Measurements from ENCODE around the gene PRSS16.
"Not testable (repeated sequence)": the region's sequence is repeated elsewhere in the genome, so short reads cannot be mapped to it uniquely, and the experiment has no call there.

PRSS16 gene

GRCh38 chr6:27250277-27251111 is 3.0 kb downstream of the PRSS16 start:
- Histone ChIP-seq H3K9me3 (ENCODE audit: control insufficient read depth in 1 of 2, low read length in 2 of 2) (no peaks in the 10 kb centered on the region), H3K36me3 (ENCODE audit: control insufficient read depth in 1 of 2, insufficient read depth in 2 of 2, low read length in 2 of 2) (no peaks in the 10 kb centered on the region), H3K4me1 (ENCODE audit: control insufficient read depth in 1 of 2, insufficient read depth in 2 of 2, low read length in 2 of 2) (peaks cover 0 to 12% of the 10 kb centered on the region in 2 donors), H3K27me3 (ENCODE audit: low read depth, low read length) (peaks cover 22% of the 10 kb centered on the region), H3K27ac (ENCODE audit: low read length) (no peak overlapping the region), H3K4me3 (ENCODE audit: low read depth in 1 of 2, low read length in 2 of 2) (peak overlapping the region; percentile 63 to 66)

GRCh38 chr6:27251112-27251605 is 3.7 kb downstream of the PRSS16 start:
- no peak overlapping the region for H3K27ac ChIP-seq (ENCODE audit: low read length)
- H3K4me3 ChIP-seq (ENCODE audit: low read depth in 1 of 2, low read length in 2 of 2): peak overlapping the region; percentile 63 to 66
- H3K27me3 ChIP-seq (ENCODE audit: low read depth, low read length): peaks cover 22% of the 10 kb centered on the region
- no peaks in the 10 kb centered on the region for H3K9me3 ChIP-seq (ENCODE audit: control insufficient read depth in 1 of 2, low read length in 2 of 2)
- peaks cover 0 to 12% of the 10 kb centered on the region in 2 donors for H3K4me1 ChIP-seq (ENCODE audit: control insufficient read depth in 1 of 2, insufficient read depth in 2 of 2, low read length in 2 of 2)
- H3K36me3 ChIP-seq (ENCODE audit: control insufficient read depth in 1 of 2, insufficient read depth in 2 of 2, low read length in 2 of 2): no peaks in the 10 kb centered on the region

GRCh38 chr6:27251606-27252251 is 4.2 kb downstream of the PRSS16 start:
- no peaks in the 10 kb centered on the region for H3K36me3 ChIP-seq (ENCODE audit: control insufficient read depth in 1 of 2, insufficient read depth in 2 of 2, low read length in 2 of 2)
- H3K27me3 ChIP-seq (ENCODE audit: low read depth, low read length): peaks cover 22% of the 10 kb centered on the region
- peak overlapping the region; percentile 42 to 66 for H3K4me3 ChIP-seq (ENCODE audit: low read depth in 1 of 2, low read length in 2 of 2)
- H3K4me1 ChIP-seq (ENCODE audit: control insufficient read depth in 1 of 2, insufficient read depth in 2 of 2, low read length in 2 of 2): peaks cover 0 to 12% of the 10 kb centered on the region in 2 donors
- no peaks in the 10 kb centered on the region for H3K9me3 ChIP-seq (ENCODE audit: control insufficient read depth in 1 of 2, low read length in 2 of 2)
- H3K27ac ChIP-seq (ENCODE audit: low read length): no peak overlapping the region

- peaks cover 17% of the 10 kb centered on the region for H3K27me3 ChIP-seq (ENCODE audit: low read depth, low read length)
- H3K36me3 ChIP-seq (ENCODE audit: control insufficient read depth in 1 of 2, insufficient read depth in 2 of 2, low read length in 2 of 2): no peaks in the 10 kb centered on the region
These were observed 7.1 kb downstream of the PRSS16 start for GRCh38 chr6:27254566-27254965.

GRCh38 chr6:27255866-27256265 is 8.4 kb downstream of the PRSS16 start:
- no peak overlapping the region for H3K4me3 ChIP-seq (ENCODE audit: low read depth in 1 of 2, low read length in 2 of 2)
- peaks cover 22% of the 10 kb centered on the region for H3K27me3 ChIP-seq (ENCODE audit: low read depth, low read length)
- H3K27ac ChIP-seq (ENCODE audit: low read length): no peak overlapping the region
- peaks cover 0 to 10% of the 10 kb centered on the region in 2 donors for H3K4me1 ChIP-seq (ENCODE audit: control insufficient read depth in 1 of 2, insufficient read depth in 2 of 2, low read length in 2 of 2)
- H3K36me3 ChIP-seq (ENCODE audit: control insufficient read depth in 1 of 2, insufficient read depth in 2 of 2, low read length in 2 of 2): no peaks in the 10 kb centered on the region
- H3K9me3 ChIP-seq (ENCODE audit: control insufficient read depth in 1 of 2, low read length in 2 of 2): no peaks in the 10 kb centered on the region

More at GRCh38 chr6:27254566-27254965, 7.1 kb downstream of the PRSS16 start:
- Histone ChIP-seq H3K9me3 (ENCODE audit: control insufficient read depth in 1 of 2, low read length in 2 of 2) (no peaks in the 10 kb centered on the region), H3K4me1 (ENCODE audit: control insufficient read depth in 1 of 2, insufficient read depth in 2 of 2, low read length in 2 of 2) (peaks cover 0 to 12% of the 10 kb centered on the region in 2 donors), H3K4me3 (ENCODE audit: low read depth in 1 of 2, low read length in 2 of 2) (no peak overlapping the region), H3K27ac (ENCODE audit: low read length) (no peak overlapping the region)

GRCh38 chr6:27260369-27260768 is 12.9 kb downstream of the PRSS16 start:
- Histone ChIP-seq H3K27me3 (ENCODE audit: low read depth, low read length) (peaks cover 16% of the 10 kb centered on the region), H3K4me1 (ENCODE audit: control insufficient read depth in 1 of 2, insufficient read depth in 2 of 2, low read length in 2 of 2) (no peaks in the 10 kb centered on the region), H3K27ac (ENCODE audit: low read length) (no peak overlapping the region), H3K4me3 (ENCODE audit: low read depth in 1 of 2, low read length in 2 of 2) (no peak overlapping the region), H3K36me3 (ENCODE audit: control insufficient read depth in 1 of 2, insufficient read depth in 2 of 2, low read length in 2 of 2) (no peaks in the 10 kb centered on the region), H3K9me3 (ENCODE audit: control insufficient read depth in 1 of 2, low read length in 2 of 2) (no peaks in the 10 kb centered on the region)

- Histone ChIP-seq H3K27me3 (ENCODE audit: low read depth, low read length) (peaks cover 16% of the 10 kb centered on the region), H3K4me1 (ENCODE audit: control insufficient read depth in 1 of 2, insufficient read depth in 2 of 2, low read length in 2 of 2) (no peaks in the 10 kb centered on the region), H3K27ac (ENCODE audit: low read length) (no peak overlapping the region), H3K36me3 (ENCODE audit: control insufficient read depth in 1 of 2, insufficient read depth in 2 of 2, low read length in 2 of 2) (no peaks in the 10 kb centered on the region), H3K9me3 (ENCODE audit: control insufficient read depth in 1 of 2, low read length in 2 of 2) (no peaks in the 10 kb centered on the region), H3K4me3 (ENCODE audit: low read depth in 1 of 2, low read length in 2 of 2) (no peak overlapping the region)
These were observed 13.4 kb downstream of the PRSS16 start for GRCh38 chr6:27260836-27261375.

- Histone ChIP-seq H3K27ac (ENCODE audit: low read length) (no peak overlapping the region), H3K36me3 (ENCODE audit: control insufficient read depth in 1 of 2, insufficient read depth in 2 of 2, low read length in 2 of 2) (no peaks in the 10 kb centered on the region), H3K4me3 (ENCODE audit: low read depth in 1 of 2, low read length in 2 of 2) (no peak overlapping the region), H3K27me3 (ENCODE audit: low read depth, low read length) (peaks cover 26% of the 10 kb centered on the region), H3K9me3 (ENCODE audit: control insufficient read depth in 1 of 2, low read length in 2 of 2) (no peaks in the 10 kb centered on the region), H3K4me1 (ENCODE audit: control insufficient read depth in 1 of 2, insufficient read depth in 2 of 2, low read length in 2 of 2) (no peaks in the 10 kb centered on the region)
These were observed 16.4 kb downstream of the PRSS16 start for GRCh38 chr6:27263886-27264285.

GRCh38 chr6:27267003-27267402 is 19.5 kb downstream of the PRSS16 start:
- not testable (repeated sequence) for H3K36me3 ChIP-seq (ENCODE audit: control insufficient read depth in 1 of 2, insufficient read depth in 2 of 2, low read length in 2 of 2); H3K4me1 ChIP-seq (ENCODE audit: control insufficient read depth in 1 of 2, insufficient read depth in 2 of 2, low read length in 2 of 2); H3K9me3 ChIP-seq (ENCODE audit: control insufficient read depth in 1 of 2, low read length in 2 of 2); H3K4me3 ChIP-seq (ENCODE audit: low read depth in 1 of 2, low read length in 2 of 2); H3K27ac ChIP-seq (ENCODE audit: low read length)
- peaks cover 18% of the 10 kb centered on the region for H3K27me3 ChIP-seq (ENCODE audit: low read depth, low read length)

GRCh38 chr6:27267857-27268434 is 20.4 kb downstream of the PRSS16 start:
- Histone ChIP-seq H3K27me3 (ENCODE audit: low read depth, low read length) (peaks cover 22% of the 10 kb centered on the region), H3K9me3 (ENCODE audit: control insufficient read depth in 1 of 2, low read length in 2 of 2) (no peaks in the 10 kb centered on the region), H3K4me3 (ENCODE audit: low read depth in 1 of 2, low read length in 2 of 2) (no peak overlapping the region), H3K36me3 (ENCODE audit: control insufficient read depth in 1 of 2, insufficient read depth in 2 of 2, low read length in 2 of 2) (no peaks in the 10 kb centered on the region), H3K27ac (ENCODE audit: low read length) (no peak overlapping the region), H3K4me1 (ENCODE audit: control insufficient read depth in 1 of 2, insufficient read depth in 2 of 2, low read length in 2 of 2) (no peaks in the 10 kb centered on the region)

GRCh38 chr6:27268803-27269202 is 21.3 kb downstream of the PRSS16 start:
- Histone ChIP-seq H3K27me3 (ENCODE audit: low read depth, low read length) (peaks cover 24% of the 10 kb centered on the region), H3K4me1 (ENCODE audit: control insufficient read depth in 1 of 2, insufficient read depth in 2 of 2, low read length in 2 of 2) (no peaks in the 10 kb centered on the region)

More at GRCh38 chr6:27268803-27269202, 21.3 kb downstream of the PRSS16 start:
- Histone ChIP-seq H3K9me3 (ENCODE audit: control insufficient read depth in 1 of 2, low read length in 2 of 2) (no peaks in the 10 kb centered on the region), H3K4me3 (ENCODE audit: low read depth in 1 of 2, low read length in 2 of 2) (no peak overlapping the region), H3K36me3 (ENCODE audit: control insufficient read depth in 1 of 2, insufficient read depth in 2 of 2, low read length in 2 of 2) (no peaks in the 10 kb centered on the region), H3K27ac (ENCODE audit: low read length) (no peak overlapping the region)

Data from muscle layer of duodenum (tissue), 2 donors.